IPS-20b (cell line): ENCODE data around the gene EMC9.

Experiments used
- H3K27ac ChIP-seq: one replicate; pipeline ENCODE4 v1.5.1; 2013; ENCODE audit warnings: low read length
- H3K27me3 ChIP-seq: 2 replicates; pipeline ENCODE4 v1.6.1; 2013; ENCODE audit warnings: mild to moderate bottlenecking, low read length, inconsistent platforms; ENCODE audit not compliant: insufficient read depth
- H3K36me3 ChIP-seq: 2 replicates; pipeline ENCODE4 v1.6.1; 2013; ENCODE audit warnings: low read depth, mild to moderate bottlenecking, inconsistent platforms, low read length, moderate library complexity; ENCODE audit not compliant: insufficient read depth
- H3K4me1 ChIP-seq: 2 replicates; pipeline ENCODE4 v1.6.1; 2013; ENCODE audit warnings: mild to moderate bottlenecking, control low read depth, inconsistent platforms, low read length, moderate library complexity; ENCODE audit not compliant: insufficient read depth
- H3K4me3 ChIP-seq: 2 replicates; pipeline ENCODE4 v1.5.1; 2013; ENCODE audit warnings: mild to moderate bottlenecking, low read length, inconsistent platforms
- H3K9ac ChIP-seq: 2 replicates; pipeline ENCODE4 v1.6.1; 2013; ENCODE audit warnings: low read depth, mild to moderate bottlenecking, inconsistent platforms, low read length, moderate library complexity
- H3K9me3 ChIP-seq: 2 replicates; pipeline ENCODE4 v1.6.1; 2013; ENCODE audit warnings: mild to moderate bottlenecking, low read depth, low read length, inconsistent platforms; ENCODE audit not compliant: insufficient read depth

The EMC9 gene

DNA sequence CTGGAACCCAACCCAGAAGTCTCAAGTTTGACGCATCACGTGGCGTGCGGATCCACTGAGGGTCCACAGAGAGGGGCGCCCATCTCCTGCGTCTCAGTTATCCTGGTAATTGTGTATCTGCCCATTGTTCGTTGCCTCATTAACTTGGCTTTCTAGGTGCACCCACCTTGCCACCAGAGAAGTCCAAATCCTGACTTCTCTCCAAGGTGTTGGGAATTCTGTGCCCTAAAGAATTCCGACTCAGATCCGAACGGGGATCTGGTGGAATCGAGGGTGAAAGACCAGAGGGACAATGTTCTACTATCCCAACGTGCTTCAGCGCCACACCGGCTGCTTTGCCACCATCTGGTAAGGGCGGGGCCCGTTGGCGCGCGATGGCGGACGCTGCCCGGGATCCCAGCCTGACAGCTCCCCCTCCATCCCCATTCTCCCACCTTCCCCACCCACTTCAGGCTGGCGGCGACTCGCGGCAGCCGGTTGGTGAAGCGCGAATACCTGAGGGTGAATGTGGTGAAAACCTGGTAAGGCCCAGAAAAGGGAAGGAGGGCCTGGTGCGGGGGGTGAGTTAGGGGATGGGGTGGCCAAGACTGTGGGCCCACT lies 31.0 kb upstream of the EMC9 start:
- no peaks in the 10 kb centered on the region for H3K27me3 ChIP-seq

DNA sequence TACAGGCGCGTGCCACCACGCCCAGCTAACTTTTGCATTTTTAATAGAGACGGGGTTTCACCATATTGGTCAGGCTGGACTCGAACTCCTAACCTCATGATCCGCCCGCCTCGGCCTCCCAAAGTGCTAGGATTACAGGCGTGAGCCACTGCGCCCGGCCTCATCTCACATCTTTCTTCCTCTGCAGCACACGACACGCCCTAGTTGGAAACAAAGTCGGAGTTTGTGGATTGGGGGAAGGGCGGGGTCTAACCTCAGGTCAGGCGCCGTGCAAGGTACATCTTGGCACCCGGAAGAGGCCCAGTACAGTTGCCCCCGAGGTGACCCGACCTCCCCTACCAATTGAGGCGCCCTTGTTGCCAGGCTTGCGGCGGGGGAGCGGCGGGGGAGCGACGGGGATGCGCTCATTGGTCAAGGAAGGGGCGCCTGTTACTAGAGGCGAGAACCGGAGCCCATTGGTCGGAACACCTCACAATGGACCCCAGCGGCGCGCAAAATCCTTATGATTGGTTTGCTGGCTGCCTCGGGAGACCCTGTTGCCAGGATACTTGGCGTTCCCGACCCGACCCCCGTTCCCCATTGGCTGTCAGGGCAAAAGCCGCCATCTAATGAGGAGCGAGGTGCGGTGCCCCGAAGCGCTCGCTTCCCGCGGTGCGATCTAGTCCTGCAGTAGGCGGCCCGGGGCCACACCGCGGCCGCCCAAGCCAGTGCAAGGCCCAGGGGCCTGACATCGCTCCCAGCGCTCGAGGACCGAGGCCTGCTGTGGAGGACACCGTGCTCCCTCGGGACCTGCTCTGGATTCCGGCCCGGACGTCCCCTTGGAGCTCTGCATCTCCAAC lies 30.2 kb upstream of the EMC9 start, which contains the start of gene REC8:
Gene REC8 (plus strand): TSS at position 659 of the 839 bp plus-strand sequence. CDS start 473 bp downstream, outside the sequence.
- no peaks in the 10 kb centered on the region for H3K27me3 ChIP-seq
- 0 out of 2 replicates have a peak, but pooled peaks cover under 1% of the 10 kb centered on the region for H3K36me3 ChIP-seq
- H3K9ac ChIP-seq: no peak within 1 kb of the TSS
- no peaks in the 10 kb centered on the region for H3K4me1 ChIP-seq
- no peak within 1 kb of the TSS for H3K4me3 ChIP-seq
- H3K9me3 ChIP-seq: no peaks in the 10 kb centered on the region
- H3K27ac ChIP-seq: no peak within 1 kb of the TSS

More for the DNA sequence above, 31.0 kb upstream of the EMC9 start:
- no peaks in the 10 kb centered on the region for H3K9me3 ChIP-seq
- H3K36me3 ChIP-seq: no peaks in the 10 kb centered on the region
- no peak overlapping the region for H3K27ac ChIP-seq
- H3K9ac ChIP-seq: no peak overlapping the region
- H3K4me1 ChIP-seq: no peaks in the 10 kb centered on the region
- no peak overlapping the region for H3K4me3 ChIP-seq

DNA sequence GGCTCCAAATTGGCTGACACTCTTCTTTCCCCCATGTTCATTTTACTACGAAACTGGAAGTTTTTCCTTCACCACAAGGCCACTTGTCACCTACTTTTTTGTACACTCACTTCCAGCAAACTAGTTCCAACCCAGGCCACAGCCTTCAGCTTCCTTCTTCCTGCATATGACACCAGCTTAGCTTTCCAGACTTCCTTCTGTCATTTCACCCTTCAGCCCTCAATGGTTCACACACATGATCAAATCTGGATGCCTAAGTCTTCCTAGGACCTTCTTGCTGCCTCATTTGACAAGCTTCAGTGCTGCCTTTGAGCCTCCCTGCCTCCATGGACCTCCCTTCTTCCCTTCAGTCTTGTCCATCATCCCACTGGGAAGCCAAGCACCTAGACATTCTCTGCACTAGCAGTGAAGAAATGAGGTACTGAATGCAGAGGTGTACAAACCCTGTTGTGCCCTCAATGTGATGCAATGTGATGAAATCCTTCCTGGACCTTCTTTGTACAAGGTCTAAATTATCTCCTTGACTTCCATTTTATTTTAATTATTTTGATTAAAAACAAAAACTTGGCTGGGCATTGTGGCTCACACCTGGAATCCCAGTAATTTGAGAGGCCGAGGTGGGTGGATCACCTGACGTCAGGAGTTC lies 26.2 kb upstream of the EMC9 start:
- Histone ChIP-seq H3K4me3 (no peak overlapping the region), H3K9ac (no peak overlapping the region), H3K9me3 (no peaks in the 10 kb centered on the region), H3K36me3 (peaks cover 35% of the 10 kb centered on the region), H3K4me1 (no peaks in the 10 kb centered on the region), H3K27ac (no peak overlapping the region), H3K27me3 (no peaks in the 10 kb centered on the region)

DNA sequence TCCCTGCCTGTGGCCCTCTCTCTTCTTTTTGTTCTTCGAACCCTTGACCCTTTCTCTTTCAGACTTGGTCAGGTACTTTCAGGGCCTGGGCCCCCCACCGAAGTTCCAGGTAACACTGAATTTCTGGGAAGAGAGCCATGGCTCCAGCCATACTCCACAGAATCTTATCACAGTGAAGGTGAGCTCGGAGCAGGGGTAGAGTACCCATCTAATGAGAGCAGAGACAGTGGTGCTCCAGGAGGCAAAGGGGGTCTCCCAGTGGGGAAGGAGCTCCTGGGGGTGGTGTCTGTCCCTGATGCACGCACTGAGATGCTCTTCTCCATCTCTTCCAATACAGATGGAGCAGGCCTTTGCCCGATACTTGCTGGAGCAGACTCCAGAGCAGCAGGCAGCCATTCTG lies 24.4 kb upstream of the EMC9 start:
- Histone ChIP-seq H3K36me3 (peaks cover 36% of the 10 kb centered on the region), H3K27ac (no peak overlapping the region), H3K27me3 (no peaks in the 10 kb centered on the region), H3K9ac (no peak overlapping the region), H3K9me3 (no peaks in the 10 kb centered on the region), H3K4me1 (peaks cover 7% of the 10 kb centered on the region; the same call in 1 of the 2 replicates), H3K4me3 (no peak overlapping the region)

- Histone ChIP-seq H3K9ac (no peak overlapping the region), H3K4me1 (peaks cover 7% of the 10 kb centered on the region; the same call in 1 of the 2 replicates), H3K9me3 (no peaks in the 10 kb centered on the region), H3K36me3 (peaks cover 48% of the 10 kb centered on the region), H3K4me3 (no peak overlapping the region), H3K27ac (no peak overlapping the region), H3K27me3 (no peaks in the 10 kb centered on the region)
Observed at GRCh38 chr14:24164518-24164991, 23.2 kb upstream of the EMC9 start.

DNA sequence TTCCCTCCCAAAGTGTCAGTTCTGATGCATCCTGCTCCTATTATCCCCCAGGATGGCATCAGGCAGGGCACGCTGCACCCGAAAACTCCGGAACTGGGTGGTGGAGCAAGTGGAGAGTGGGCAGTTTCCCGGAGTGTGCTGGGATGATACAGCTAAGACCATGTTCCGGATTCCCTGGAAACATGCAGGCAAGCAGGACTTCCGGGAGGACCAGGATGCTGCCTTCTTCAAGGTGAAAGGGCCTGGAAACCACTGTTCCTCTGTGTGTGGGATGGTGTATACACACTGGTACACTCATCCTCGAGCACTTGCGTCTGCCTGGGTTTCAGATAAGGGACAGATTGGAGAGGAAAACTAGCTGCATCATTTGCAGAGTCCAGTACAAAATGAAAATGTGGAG lies 20.7 kb upstream of the EMC9 start:
- H3K9me3 ChIP-seq: no peaks in the 10 kb centered on the region
- no peak overlapping the region for H3K4me3 ChIP-seq
- no peak overlapping the region; the same call in 1 of the 2 replicates for H3K9ac ChIP-seq
- H3K4me1 ChIP-seq: peaks cover 7% of the 10 kb centered on the region; the same call in 1 of the 2 replicates
- H3K27ac ChIP-seq: no peak overlapping the region
- H3K27me3 ChIP-seq: no peaks in the 10 kb centered on the region
- peaks cover 64% of the 10 kb centered on the region for H3K36me3 ChIP-seq

DNA sequence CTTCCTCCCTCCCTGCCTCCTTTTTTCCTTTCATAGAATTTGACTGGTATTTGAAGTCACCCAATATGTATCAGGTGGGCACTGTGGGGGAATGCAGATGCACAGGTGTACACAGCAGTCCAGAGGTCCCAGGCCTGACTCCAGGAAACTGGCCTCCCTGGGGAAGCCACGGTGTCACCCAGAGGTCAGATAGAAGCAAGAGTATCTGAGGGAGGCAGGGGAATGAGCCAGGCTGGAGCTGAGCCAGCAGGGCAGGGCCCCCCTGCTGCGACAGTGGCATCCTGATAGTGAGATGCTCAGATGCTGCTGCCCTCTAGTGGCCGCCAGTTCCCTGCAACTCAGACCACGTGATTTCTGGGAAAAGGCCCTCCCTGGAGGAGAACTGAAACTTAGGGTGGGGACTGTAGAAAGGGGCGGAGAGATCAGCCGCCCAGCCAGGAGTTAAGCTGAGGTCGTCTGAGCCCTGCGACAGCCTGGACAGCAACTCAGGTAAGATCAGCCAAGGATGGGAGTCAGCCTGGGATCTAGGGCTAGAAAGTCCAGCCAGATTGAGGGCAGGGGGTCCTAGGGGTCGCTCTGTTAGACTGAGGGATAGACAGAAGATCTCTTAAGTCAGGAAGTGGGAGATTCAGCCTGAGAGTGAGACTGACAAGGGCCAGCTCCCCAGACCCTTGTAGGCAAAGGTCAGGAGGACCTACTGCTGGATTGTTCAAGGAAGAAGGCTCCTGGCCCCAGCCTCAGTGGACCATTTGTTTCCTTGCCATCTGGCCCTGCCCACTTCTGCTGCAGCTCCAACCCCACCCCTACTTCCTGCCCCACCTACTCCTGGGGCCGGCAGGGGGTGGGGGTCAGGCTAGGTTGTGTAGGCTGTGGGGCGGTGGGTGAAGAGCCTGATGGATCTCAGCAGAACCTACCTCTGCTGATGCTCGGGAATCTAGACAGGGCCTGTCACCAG lies 19.7 kb upstream of the EMC9 start, which contains the start of gene IRF9:
Gene IRF9 (plus strand): TSS at position 416 of the 955 bp plus-strand sequence. CDS start 880 bp downstream, outside the sequence.
- H3K4me3 ChIP-seq: peak within 1 kb of the TSS; percentile 71
- no peaks in the 10 kb centered on the region for H3K9me3 ChIP-seq
- H3K9ac ChIP-seq: peak within 1 kb of the TSS; percentile 67; the same call in 1 of the 2 replicates
- H3K27ac ChIP-seq: peak within 1 kb of the TSS; percentile 52
- H3K27me3 ChIP-seq: no peaks in the 10 kb centered on the region
- peaks cover 7% of the 10 kb centered on the region; the same call in 1 of the 2 replicates for H3K4me1 ChIP-seq
- peaks cover 70% of the 10 kb centered on the region for H3K36me3 ChIP-seq

- H3K9ac ChIP-seq: no peak overlapping the region
- H3K27ac ChIP-seq: no peak overlapping the region
- no peaks in the 10 kb centered on the region for H3K27me3 ChIP-seq
- peaks cover 7% of the 10 kb centered on the region; the same call in 1 of the 2 replicates for H3K4me1 ChIP-seq
- no peaks in the 10 kb centered on the region for H3K9me3 ChIP-seq
- H3K4me3 ChIP-seq: no peak overlapping the region
- H3K36me3 ChIP-seq: peaks cover 70% of the 10 kb centered on the region
Observed at GRCh38 chr14:24160499-24160849, 19.1 kb upstream of the EMC9 start.

GRCh38 chr14:24159777-24160498 lies 18.5 kb upstream of the EMC9 start:
- Histone ChIP-seq H3K36me3 (peaks cover 70% of the 10 kb centered on the region), H3K9me3 (no peaks in the 10 kb centered on the region), H3K9ac (no peak overlapping the region), H3K4me3 (no peak overlapping the region), H3K27ac (no peak overlapping the region), H3K4me1 (peaks cover 7% of the 10 kb centered on the region; the same call in 1 of the 2 replicates), H3K27me3 (no peaks in the 10 kb centered on the region)

DNA sequence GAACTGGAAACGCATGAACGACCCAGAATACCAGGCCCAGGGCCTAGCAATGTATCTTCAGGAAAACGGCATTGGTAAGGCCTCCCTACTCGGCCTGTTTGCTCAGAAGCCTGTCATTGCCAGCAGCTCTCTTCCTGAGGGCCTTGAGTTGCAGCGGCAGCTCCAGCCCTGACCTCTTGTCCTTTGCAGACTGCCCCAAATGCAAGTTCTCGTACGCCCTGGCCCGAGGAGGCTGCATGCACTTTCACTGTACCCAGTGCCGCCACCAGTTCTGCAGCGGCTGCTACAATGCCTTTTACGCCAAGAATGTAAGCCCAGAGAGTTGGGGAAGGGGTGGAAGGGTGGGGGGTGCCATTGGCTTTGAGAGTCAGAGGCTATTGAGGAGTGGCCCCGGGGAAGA lies 15.9 kb upstream of the EMC9 start:
- Histone ChIP-seq H3K4me3 (no peak overlapping the region), H3K27me3 (no peaks in the 10 kb centered on the region), H3K27ac (no peak overlapping the region), H3K4me1 (peaks cover 7% of the 10 kb centered on the region; the same call in 1 of the 2 replicates), H3K9ac (no peak overlapping the region), H3K9me3 (no peaks in the 10 kb centered on the region), H3K36me3 (peaks cover 66% of the 10 kb centered on the region)
